Endothelial cell (in vitro differentiated cells): ENCODE results near the gene ADAM30. TPM values are rescaled to one million over a fixed set of nuclear protein-coding genes. Genes with fewer than 3 reads are reported as not detected.
"Not testable (repeated sequence)": the region's sequence is repeated elsewhere in the genome, so short reads cannot be mapped to it uniquely, and the experiment has no call there.

Experiments used
- DNase-seq: peaks from one replicate; pipeline ENCODE4 v3.0.0; 2021; ENCODE audit warnings: low spot score
- H3K27ac Mint-ChIP-seq: one replicate; pipeline ENCODE4 v1.8.0; 2021; ENCODE audit warnings: mixed read lengths, inconsistent platforms; ENCODE audit not compliant: unreplicated experiment
- H3K27me3 Mint-ChIP-seq: one replicate; pipeline ENCODE4 v1.8.0; 2021; ENCODE audit warnings: mild to moderate bottlenecking, moderate library complexity, mixed read lengths, inconsistent platforms; ENCODE audit not compliant: unreplicated experiment
- H3K36me3 Mint-ChIP-seq: one replicate; pipeline ENCODE4 v1.8.0; 2021; ENCODE audit warnings: mild to moderate bottlenecking, low read depth, mixed read lengths, inconsistent platforms; ENCODE audit not compliant: unreplicated experiment
- H3K4me1 Mint-ChIP-seq: one replicate; pipeline ENCODE4 v1.8.0; 2021; ENCODE audit warnings: mild to moderate bottlenecking, mixed read lengths, inconsistent platforms; ENCODE audit not compliant: unreplicated experiment
- H3K4me3 Mint-ChIP-seq: one replicate; pipeline ENCODE4 v1.8.0; 2021; ENCODE audit warnings: mild to moderate bottlenecking, mixed read lengths, inconsistent platforms; ENCODE audit not compliant: unreplicated experiment
- H3K9me3 Mint-ChIP-seq: one replicate; pipeline ENCODE4 v1.8.0; 2021; ENCODE audit warnings: mixed read lengths, inconsistent platforms; ENCODE audit not compliant: unreplicated experiment
- total RNA-seq: library from RNA; stranded (reverse); fragmentation: NEBNext Ultra II Directional; extraction: Animal tissue kit (Norgen Biotek cat#: 25700); gene quantifications from one replicate; pipeline ENCODE4 v1.2.1, GENCODE V29; 2021; ENCODE audit not compliant: unreplicated experiment
- TF ChIP-seq, protein P1 (sequence below): fragments of 200-600 bp; sonication (generic); IDR thresholded peaks from one replicate; pipeline ENCODE4 v1.5.0; 2021; ENCODE audit warnings: antibody characterized with exemption; ENCODE audit not compliant: unreplicated experiment

Gene ADAM30
- total RNA-seq, 1 donor from 2014 or later: not detected

DNA sequence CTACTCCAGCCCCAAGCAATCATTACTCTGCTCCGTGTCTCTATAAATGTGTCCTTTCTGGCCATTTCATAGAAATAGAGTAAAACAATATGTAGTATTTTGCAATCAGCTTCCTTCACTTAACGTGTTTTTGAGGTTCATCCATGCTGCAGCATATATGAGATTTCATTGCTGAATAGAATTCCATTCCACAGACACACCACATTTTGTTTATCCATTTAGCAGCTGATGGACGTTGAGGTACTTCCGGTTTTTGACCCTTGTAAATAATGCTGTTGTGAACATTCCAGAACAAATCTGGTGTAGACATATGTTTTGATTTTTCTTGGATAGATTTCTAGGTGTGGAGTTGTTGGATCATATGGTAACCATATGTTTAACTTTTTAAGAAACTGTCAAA lies 30.7 kb downstream of the ADAM30 start:
- Mint-ChIP-seq H3K27ac (no peak overlapping the region), H3K9me3 (no peaks in the 10 kb centered on the region), H3K4me1 (no peaks in the 10 kb centered on the region), H3K4me3 (no peak overlapping the region), H3K27me3 (peaks cover 1% of the 10 kb centered on the region), H3K36me3 (no peaks in the 10 kb centered on the region)
- TF ChIP-seq, protein P1, sequence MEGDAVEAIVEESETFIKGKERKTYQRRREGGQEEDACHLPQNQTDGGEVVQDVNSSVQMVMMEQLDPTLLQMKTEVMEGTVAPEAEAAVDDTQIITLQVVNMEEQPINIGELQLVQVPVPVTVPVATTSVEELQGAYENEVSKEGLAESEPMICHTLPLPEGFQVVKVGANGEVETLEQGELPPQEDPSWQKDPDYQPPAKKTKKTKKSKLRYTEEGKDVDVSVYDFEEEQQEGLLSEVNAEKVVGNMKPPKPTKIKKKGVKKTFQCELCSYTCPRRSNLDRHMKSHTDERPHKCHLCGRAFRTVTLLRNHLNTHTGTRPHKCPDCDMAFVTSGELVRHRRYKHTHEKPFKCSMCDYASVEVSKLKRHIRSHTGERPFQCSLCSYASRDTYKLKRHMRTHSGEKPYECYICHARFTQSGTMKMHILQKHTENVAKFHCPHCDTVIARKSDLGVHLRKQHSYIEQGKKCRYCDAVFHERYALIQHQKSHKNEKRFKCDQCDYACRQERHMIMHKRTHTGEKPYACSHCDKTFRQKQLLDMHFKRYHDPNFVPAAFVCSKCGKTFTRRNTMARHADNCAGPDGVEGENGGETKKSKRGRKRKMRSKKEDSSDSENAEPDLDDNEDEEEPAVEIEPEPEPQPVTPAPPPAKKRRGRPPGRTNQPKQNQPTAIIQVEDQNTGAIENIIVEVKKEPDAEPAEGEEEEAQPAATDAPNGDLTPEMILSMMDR: no peak
- DNase-seq: no peak

DNA sequence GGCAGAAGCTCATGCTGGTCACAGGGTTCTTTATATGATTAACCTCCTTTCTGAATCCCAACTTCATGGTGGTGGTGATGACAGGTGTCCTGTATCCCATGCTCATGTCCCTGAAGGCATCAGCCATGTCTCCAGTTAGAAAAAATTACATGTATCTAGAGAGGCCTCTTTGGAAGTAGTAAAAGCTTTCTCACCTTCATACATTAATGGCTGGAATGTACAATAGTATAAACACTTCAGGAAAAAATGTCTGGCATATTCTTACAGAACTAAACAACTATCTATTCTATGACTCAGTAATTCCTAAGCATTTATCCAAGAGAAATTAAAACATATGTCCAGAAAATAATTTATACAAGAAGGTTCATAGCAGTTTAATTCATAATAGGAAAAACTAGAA lies 34.0 kb downstream of the ADAM30 start:
- no peak for DNase-seq
- Mint-ChIP-seq H3K36me3 (no peaks in the 10 kb centered on the region), H3K9me3 (no peaks in the 10 kb centered on the region)

DNA sequence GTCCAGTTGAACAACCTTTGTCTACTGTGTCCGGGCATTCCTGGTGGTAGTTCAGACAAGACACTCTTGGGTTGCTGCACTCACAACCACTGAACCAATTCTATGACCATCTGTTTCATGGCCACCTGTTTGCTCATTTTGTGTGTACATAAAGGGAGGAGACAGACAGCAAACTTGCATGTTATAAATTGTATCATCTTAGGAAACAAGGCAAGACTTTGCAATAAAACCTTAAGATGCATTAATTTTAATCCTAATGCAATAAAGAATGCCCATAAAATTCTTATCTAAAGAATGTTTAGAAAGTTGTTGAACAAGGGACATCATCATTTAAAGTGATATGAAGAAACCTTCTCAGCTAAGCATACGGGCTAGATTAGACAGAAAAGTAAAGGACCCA lies 34.8 kb downstream of the ADAM30 start:
- Mint-ChIP-seq H3K27ac (no peak overlapping the region), H3K27me3 (no peaks in the 10 kb centered on the region), H3K9me3 (no peaks in the 10 kb centered on the region), H3K36me3 (no peaks in the 10 kb centered on the region), H3K4me1 (peaks cover 15% of the 10 kb centered on the region), H3K4me3 (no peak overlapping the region)
- no peak for DNase-seq
- TF ChIP-seq, protein P1: no peak

More for the DNA sequence above, 34.0 kb downstream of the ADAM30 start:
- TF ChIP-seq, protein P1: no peak
- Mint-ChIP-seq H3K27ac (no peak overlapping the region), H3K27me3 (no peaks in the 10 kb centered on the region), H3K4me1 (peaks cover 15% of the 10 kb centered on the region), H3K4me3 (no peak overlapping the region)

DNA sequence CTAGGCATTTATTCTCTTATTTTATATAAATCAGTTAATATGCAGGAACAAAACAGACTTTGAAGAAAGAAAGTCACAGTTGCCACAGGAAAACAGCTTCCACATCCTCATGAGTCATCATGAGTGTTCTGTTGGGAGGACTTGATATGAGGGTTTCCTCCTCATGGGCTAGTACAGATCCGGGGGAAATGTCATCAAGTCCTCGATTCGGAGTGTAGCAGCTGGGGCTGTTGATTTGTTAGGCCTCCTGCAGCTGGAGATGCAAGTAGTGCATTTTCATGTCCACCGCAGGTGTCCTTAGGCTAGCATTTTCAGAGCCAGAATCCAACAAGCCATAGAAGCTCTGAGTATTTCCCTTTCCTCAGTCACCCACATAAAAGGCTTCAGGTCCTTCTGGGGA lies 36.7 kb downstream of the ADAM30 start:
- no peak overlapping the region for H3K27ac Mint-ChIP-seq

DNA sequence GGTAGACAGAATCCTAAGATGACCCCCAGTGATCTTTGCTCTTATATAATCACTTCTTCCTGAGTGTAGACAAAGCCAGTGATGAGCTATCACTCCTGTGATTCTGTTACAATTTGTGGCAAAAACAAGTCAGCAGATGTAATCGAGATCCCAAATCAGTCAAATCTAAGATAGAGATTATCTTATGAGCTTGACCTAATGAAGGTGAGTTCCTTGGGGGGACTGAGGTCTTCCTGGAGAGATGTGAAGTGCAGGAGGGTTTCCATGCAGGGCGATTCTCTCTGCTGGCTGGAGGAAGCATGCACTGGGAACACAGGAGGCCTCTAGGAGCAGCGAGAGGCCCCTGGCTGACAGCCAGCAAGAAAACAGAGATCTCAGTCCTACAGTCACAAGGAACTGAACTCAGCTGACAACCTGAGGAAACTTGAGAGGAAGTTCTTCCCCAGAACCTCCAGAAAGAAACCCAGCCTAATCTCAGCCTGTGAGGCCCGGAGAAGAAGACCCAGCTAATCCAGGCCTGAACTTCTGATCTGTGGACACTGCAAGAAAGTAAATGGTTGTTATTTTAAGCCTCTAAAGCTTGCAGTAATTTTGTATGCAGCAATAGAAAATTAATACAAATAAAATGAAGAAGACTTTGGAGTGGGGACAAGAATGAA lies 37.6 kb downstream of the ADAM30 start:
- not testable (repeated sequence) for H3K36me3 Mint-ChIP-seq, DNase-seq, H3K4me3 Mint-ChIP-seq, H3K9me3 Mint-ChIP-seq, H3K27me3 Mint-ChIP-seq
- Mint-ChIP-seq H3K27ac (peak overlapping the region; percentile 62), H3K4me1 (peaks cover 15% of the 10 kb centered on the region)

More for the DNA sequence above, 36.7 kb downstream of the ADAM30 start:
- no peaks in the 10 kb centered on the region for H3K27me3 Mint-ChIP-seq
- no peak overlapping the region for H3K4me3 Mint-ChIP-seq
- H3K9me3 Mint-ChIP-seq: no peaks in the 10 kb centered on the region
- peaks cover 15% of the 10 kb centered on the region for H3K4me1 Mint-ChIP-seq
- TF ChIP-seq, protein P1: no peak
- H3K36me3 Mint-ChIP-seq: no peaks in the 10 kb centered on the region
- DNase-seq: no peak
